H4 (cell line): Measurements from ENCODE around the gene PRAC1. TPM values are rescaled to one million over a fixed set of nuclear protein-coding genes. Genes with fewer than 3 reads are reported as not detected.

Experiments
- DNase-seq: peaks from one replicate; pipeline ENCODE4 v3.0.0-alpha.2; 2015; ENCODE audit warnings: low spot score
- total RNA-seq: library from RNA; depleted of rRNA; stranded (reverse); fragments of >200 nt; shearing (Covaris generic); gene quantifications from 2 replicates; pipeline ENCODE4 v1.2.3, GENCODE V29; 2014; rRNA removed

Gene PRAC1
- total RNA-seq, 1 experiment from 2014 or later: not detected

- DNase-seq: no peak
These were observed 17.7 kb downstream of the PRAC1 start for GRCh38 chr17:48704361-48705248.

- DNase-seq: no peak
These were observed 20.3 kb downstream of the PRAC1 start for GRCh38 chr17:48701864-48702532.

GRCh38 chr17:48693178-48693577 is 29.1 kb downstream of the PRAC1 start:
- no peak for DNase-seq

GRCh38 chr17:48692049-48692448 is 30.3 kb downstream of the PRAC1 start:
- DNase-seq: no peak

GRCh38 chr17:48690655-48691054 is 31.7 kb downstream of the PRAC1 start:
- DNase-seq: no peak

- no peak for DNase-seq
These were observed 40.7 kb downstream of the PRAC1 start for GRCh38 chr17:48681609-48682008.

- no peak for DNase-seq
These were observed 42.8 kb downstream of the PRAC1 start for GRCh38 chr17:48679385-48680096.

- peak; percentile 51 for DNase-seq
These were observed 44.0 kb downstream of the PRAC1 start for GRCh38 chr17:48678141-48678971.

- no peak for DNase-seq
These were observed 45.3 kb downstream of the PRAC1 start for GRCh38 chr17:48676963-48677558.

GRCh38 chr17:48672340-48672739 is 50.0 kb downstream of the PRAC1 start:
- DNase-seq: no peak

Other genes starting within 250 kb of the PRAC1 start
- not detected in 2 replicates for gene HOXB1, start 191.5 kb downstream of the PRAC1 start, total RNA-seq
- gene HOXB2, start 177.4 kb downstream of the PRAC1 start, total RNA-seq: 5.3 and 11.1 TPM in 2 replicates
- 0.45 TPM in 2 replicates for gene HOXB4, start 144.2 kb downstream of the PRAC1 start, total RNA-seq
- gene HOXB3, start 132.3 kb downstream of the PRAC1 start, total RNA-seq: 2.0 and 5.6 TPM in 2 replicates
- 0.43 TPM in 1 of 2 replicates, not detected in the other for gene HOXB5, start 128.7 kb downstream of the PRAC1 start, total RNA-seq
- 1.4 and 3.1 TPM in 2 replicates for gene HOXB6, start 117.5 kb downstream of the PRAC1 start, total RNA-seq
- gene HOXB7, start 111.5 kb downstream of the PRAC1 start, total RNA-seq: 21.2 and 22.4 TPM in 2 replicates
- gene HOXB8, start 107.2 kb downstream of the PRAC1 start, total RNA-seq: 1.2 and 6.3 TPM in 2 replicates
- gene HOXB9, start 96.2 kb downstream of the PRAC1 start, total RNA-seq: 23.1 and 26.1 TPM in 2 replicates
- gene PRAC2, start 667 bp upstream of the PRAC1 start, total RNA-seq: not detected in 2 replicates
- 3.3 and 3.8 TPM in 2 replicates for gene HOXB13, start 6.2 kb upstream of the PRAC1 start, total RNA-seq
- gene TTLL6, start 94.7 kb upstream of the PRAC1 start, total RNA-seq: 0.12 and 0.18 TPM in 2 replicates
- 42.5 and 61.2 TPM in 2 replicates for gene CALCOCO2, start 108.5 kb upstream of the PRAC1 start, total RNA-seq
- 214 and 312 TPM in 2 replicates for gene ATP5MC1, start 170.3 kb upstream of the PRAC1 start, total RNA-seq
- 48.2 and 60.8 TPM in 2 replicates for gene UBE2Z, start 185.9 kb upstream of the PRAC1 start, total RNA-seq
- gene SNF8, start 222.3 kb upstream of the PRAC1 start, total RNA-seq: 101 and 191 TPM in 2 replicates
- not detected in 2 replicates for gene GIP, start 246.1 kb upstream of the PRAC1 start, total RNA-seq